HEK293T (cell line): ENCODE measurements around the gene P3R3URF.

Experiments
- ARNT ChIP-seq: fragments of 450-650 bp; IDR thresholded peaks from 2 replicates; pipeline ENCODE4 v1.6.1; 2017; ENCODE audit warnings: mild to moderate bottlenecking
- BHLHE40 ChIP-seq: fragments of 450-650 bp; IDR thresholded peaks from 2 replicates; pipeline ENCODE4 v1.6.1; 2016; ENCODE audit warnings: mild to moderate bottlenecking, moderate library complexity, borderline replicate concordance
- CTBP1 ChIP-seq: fragments of 450-650 bp; IDR thresholded peaks from 2 replicates; pipeline ENCODE4 v1.6.1; 2016; ENCODE audit warnings: borderline replicate concordance
- ELF4 ChIP-seq: fragments of 450-650 bp; IDR thresholded peaks from 2 replicates; pipeline ENCODE4 v1.6.1; 2017; ENCODE audit warnings: antibody characterized with exemption
- FOXM1 ChIP-seq: fragments of 450-650 bp; IDR thresholded peaks from 2 replicates; pipeline ENCODE4 v1.6.1; 2017; ENCODE audit warnings: mild to moderate bottlenecking, borderline replicate concordance
- LEF1 ChIP-seq: fragments of 450-650 bp; IDR thresholded peaks from 2 replicates; pipeline ENCODE4 v1.6.1; 2017; ENCODE audit warnings: mild to moderate bottlenecking, borderline replicate concordance
- PKNOX1 ChIP-seq: fragments of 450-650 bp; IDR thresholded peaks from 2 replicates; pipeline ENCODE4 v1.6.1; 2016
- SP1 ChIP-seq: fragments of 450-650 bp; IDR thresholded peaks from 2 replicates; pipeline ENCODE4 v1.6.1; 2017
- SUZ12 ChIP-seq: fragments of 450-650 bp; IDR thresholded peaks from 2 replicates; pipeline ENCODE4 v1.6.1; 2016; ENCODE audit warnings: mild to moderate bottlenecking
- TARDBP ChIP-seq: fragments of 450-650 bp; IDR thresholded peaks from 2 replicates; pipeline ENCODE4 v1.6.1; 2016

- TF ChIP-seq FOXM1 = no peak
- no peak for TF ChIP-seq SUZ12
- TF ChIP-seq ELF4 = no peak
- TF ChIP-seq TARDBP = no peak
- TF ChIP-seq ARNT = no peak
- no peak for TF ChIP-seq LEF1
- no peak for TF ChIP-seq SP1
- no peak for TF ChIP-seq PKNOX1
- TF ChIP-seq CTBP1 = no peak
- no peak for TF ChIP-seq BHLHE40
These were observed 34.3 kb upstream of the P3R3URF start for GRCh38 chr1:46210561-46210960.
